CD14-positive monocyte (primary cell): ENCODE results near the gene RAB14. TPM values are rescaled to one million over a fixed set of nuclear protein-coding genes. Genes with fewer than 3 reads are reported as not detected.
A peak's percentile ranks its signal among the peaks of the same experiment; 100 is the strongest.

Source experiments
- DNase-seq, 3 donors: peaks; one replicate each; pipeline ENCODE4 v3.0.0-alpha.2; 2011 to 2022
- H2AFZ ChIP-seq: 2 replicates; pipeline ENCODE4 v1.6.0; 2012; ENCODE audit warnings: mild to moderate bottlenecking, low read depth, low read length, inconsistent platforms; ENCODE audit not compliant: insufficient read depth, poor library complexity, severe bottlenecking
- H3K27ac ChIP-seq, 2 donors: 1 replicate in 1 of 2; 2 replicates in 1 of 2; pipeline ENCODE4 v1.5.1; 2012 to 2013; ENCODE audit warnings: low read length in 2 of 2, control low read depth in 1 of 2, inconsistent platforms in 1 of 2, low read depth in 1 of 2, mild to moderate bottlenecking in 1 of 2
- H3K27me3 ChIP-seq, 2 donors: one replicate each; pipeline versions ENCODE4 v1.6.0 to v1.6.1; 2011 to 2013; ENCODE audit warnings: low read length in 2 of 2; ENCODE audit not compliant: control insufficient read depth in 2 of 2, insufficient read depth in 2 of 2
- H3K36me3 ChIP-seq, 2 donors: replicated peaks in 1 of 2; 1 replicate in 1 of 2; 2 replicates in 1 of 2; pipeline versions ENCODE4 v1.5.1 to v1.6.1; 2012 to 2013; ENCODE audit warnings: low read length in 2 of 2, control low read depth in 1 of 2, inconsistent platforms in 1 of 2, mild to moderate bottlenecking in 1 of 2; ENCODE audit not compliant: insufficient read depth in 2 of 2, control insufficient read depth in 1 of 2
- H3K4me1 ChIP-seq, 2 donors: 1 replicate in 1 of 2; 2 replicates in 1 of 2; pipeline versions ENCODE4 v1.5.1 to v1.6.1; 2012 to 2013; ENCODE audit warnings: low read length in 2 of 2, control low read depth in 1 of 2, inconsistent platforms in 1 of 2, mild to moderate bottlenecking in 1 of 2, moderate library complexity in 1 of 2; ENCODE audit not compliant: insufficient read depth in 2 of 2, control insufficient read depth in 1 of 2
- H3K4me2 ChIP-seq: replicated peaks from 2 replicates; pipeline ENCODE3; 2012; ENCODE audit warnings: low read length, moderate library complexity, mild to moderate bottlenecking; ENCODE audit not compliant: poor library complexity, severe bottlenecking; ENCODE audit errors: extremely low read depth
- H3K4me3 ChIP-seq, 3 experiments: fragments of 200-600 bp in 1 of 3; sonication (generic) in 1 of 3; replicated peaks in 1 of 3; 1 replicate in 2 of 3; 2 replicates in 1 of 3; pipeline ENCODE4 v1.5.1; 2011 to 2013; ENCODE audit warnings: low read length in 3 of 3, mild to moderate bottlenecking in 3 of 3, control low read depth in 2 of 3, low read depth in 2 of 3, inconsistent platforms in 1 of 3, moderate library complexity in 1 of 3
- H3K79me2 ChIP-seq: 2 replicates; pipeline ENCODE4 v1.6.0; 2012; ENCODE audit warnings: mild to moderate bottlenecking, control low read depth, inconsistent platforms, low read length, moderate library complexity; ENCODE audit not compliant: insufficient read depth
- H3K9ac ChIP-seq: 2 replicates; pipeline ENCODE4 v1.6.0; 2017; ENCODE audit warnings: low read length, mild to moderate bottlenecking; ENCODE audit not compliant: insufficient read depth, poor library complexity, severe bottlenecking
- H3K9me3 ChIP-seq, 2 donors: replicated peaks in 1 of 2; 1 replicate in 1 of 2; 2 replicates in 1 of 2; pipeline versions ENCODE4 v1.5.1 to v1.6.1; 2012 to 2013; ENCODE audit warnings: low read length in 2 of 2, control low read depth in 1 of 2; ENCODE audit not compliant: control insufficient read depth in 1 of 2, insufficient read depth in 1 of 2
- H4K20me1 ChIP-seq: 2 replicates; pipeline ENCODE4 v1.6.0; 2012; ENCODE audit warnings: mild to moderate bottlenecking, low read length, control low read depth, moderate library complexity; ENCODE audit not compliant: insufficient read depth
- H3K27ac Mint-ChIP-seq, 7 donors: one replicate each; pipeline ENCODE4 v1.8.0; 2020; ENCODE audit warnings: mild to moderate bottlenecking in 7 of 7, mixed read lengths in 7 of 7, moderate library complexity in 6 of 7, inconsistent platforms in 2 of 7
- H3K27me3 Mint-ChIP-seq, 3 donors: one replicate each; pipeline ENCODE4 v1.8.0; 2021 to 2022; ENCODE audit warnings: low read depth in 3 of 3, mild to moderate bottlenecking in 3 of 3, mixed read lengths in 3 of 3, moderate library complexity in 3 of 3, inconsistent platforms in 1 of 3
- H3K36me3 Mint-ChIP-seq, 2 donors: one replicate each; pipeline ENCODE4 v1.8.0; 2020; ENCODE audit warnings: mixed read lengths in 2 of 2, inconsistent platforms in 1 of 2, mild to moderate bottlenecking in 1 of 2
- H3K4me1 Mint-ChIP-seq: one replicate; pipeline ENCODE4 v1.8.0; 2020; ENCODE audit warnings: mild to moderate bottlenecking, mixed read lengths
- H3K4me3 Mint-ChIP-seq, 2 donors: one replicate each; pipeline ENCODE4 v1.8.0; 2020; ENCODE audit warnings: mild to moderate bottlenecking in 2 of 2, mixed read lengths in 2 of 2, moderate library complexity in 1 of 2
- H3K9me3 Mint-ChIP-seq, 7 donors: one replicate each; pipeline ENCODE4 v1.8.0; 2020 to 2022; ENCODE audit warnings: mixed read lengths in 7 of 7, mild to moderate bottlenecking in 6 of 7, moderate library complexity in 6 of 7, inconsistent platforms in 2 of 7
- WGBS: methylation state at CpG from one replicate; pipeline ENCODE4 v1.1.5; 2013; ENCODE audit warnings: missing lambda C conversion rate; ENCODE audit not compliant: insufficient coverage; 5-methylcytosine and 5-hydroxymethylcytosine counted together
- intact Hi-C, 2 donors: fragments of 100-400 bp; cut with micrococcal nuclease; formaldehyde crosslinking; loops; one replicate each; pipeline versions ENCODE4 v1.15.0 to v1.15.1; 2023
- polyA plus RNA-seq, 3 donors: library from polyadenylated mRNA; depleted of rRNA in 1 of 3; unstranded in 2 of 3; stranded (reverse) in 1 of 3; fragments of 300-500 nt in 2 of 3; fragments of >200 nt in 1 of 3; fragmentation: Illumina TruSeq in 2 of 3; gene quantifications; 1 replicate in 2 of 3; 2 replicates in 1 of 3; pipeline ENCODE4 v1.2.3, GENCODE V29; 2012 to 2021
- TF ChIP-seq, protein P1 (sequence below): fragments of 200-600 bp; IDR thresholded peaks from one replicate; pipeline ENCODE4 v1.8.0; 2022; ENCODE audit warnings: antibody characterized with exemption, mild to moderate bottlenecking

Gene RAB14
- polyA plus RNA-seq, 3 donors, result 23.1 to 60.0 (median 44.4) TPM

DNA sequence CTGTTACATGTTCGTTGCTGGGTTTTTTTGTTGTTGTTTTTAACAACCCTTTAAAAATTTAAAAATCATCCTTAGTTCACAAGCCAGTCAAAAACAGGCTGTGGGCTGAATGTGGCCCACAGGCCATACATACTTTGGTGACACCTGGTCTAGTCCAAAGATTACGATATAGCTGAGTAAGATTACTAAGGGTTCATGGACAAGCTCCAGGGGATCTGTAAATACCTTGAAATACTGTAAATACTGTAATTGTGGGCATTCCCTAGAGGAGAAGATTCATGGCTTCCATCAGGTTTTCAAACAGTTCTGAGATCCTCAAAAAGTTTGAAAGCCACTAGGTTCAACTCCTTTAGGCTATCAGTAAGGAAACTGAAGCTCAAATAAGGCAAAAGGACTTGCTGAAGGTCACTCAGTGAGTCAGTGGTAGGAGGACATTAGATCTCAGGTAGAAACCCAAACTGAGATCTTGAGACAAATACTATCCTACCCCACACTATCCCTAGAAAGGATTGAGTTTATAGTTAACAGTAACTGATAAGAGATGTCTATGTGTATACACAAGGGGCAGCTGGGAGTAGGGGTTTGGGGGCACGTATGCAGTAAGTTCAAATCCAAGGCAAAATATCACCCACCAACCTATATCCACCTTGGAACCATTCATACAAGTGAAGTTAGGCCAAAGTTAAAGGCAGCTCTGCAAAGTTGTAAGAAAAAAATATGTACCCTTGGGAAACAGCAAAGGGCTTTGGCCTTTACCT, 17.8 kb downstream of the RAB14 start:
- intact Hi-C loops, result no loop called here
- peaks cover 40 to 69% of the 10 kb centered on the region in 2 donors for H3K36me3 ChIP-seq
- no peak overlapping the region for H3K4me2 ChIP-seq
- Mint-ChIP-seq H3K4me1 (peaks cover 29% of the 10 kb centered on the region), H3K27ac (peak overlapping the region in 4 of 7 donors; percentile 6 to 73 (median 37)), H3K36me3 (peaks cover 46 to 57% of the 10 kb centered on the region in 2 donors), H3K4me3 (no peak overlapping the region), H3K9me3 (no peaks in the 10 kb centered on the region), H3K27me3 (no peaks in the 10 kb centered on the region)
- no peak for DNase-seq
- H3K4me3 ChIP-seq, result no peak overlapping the region
- H3K9ac ChIP-seq, result no peak overlapping the region
- TF ChIP-seq, protein P1, sequence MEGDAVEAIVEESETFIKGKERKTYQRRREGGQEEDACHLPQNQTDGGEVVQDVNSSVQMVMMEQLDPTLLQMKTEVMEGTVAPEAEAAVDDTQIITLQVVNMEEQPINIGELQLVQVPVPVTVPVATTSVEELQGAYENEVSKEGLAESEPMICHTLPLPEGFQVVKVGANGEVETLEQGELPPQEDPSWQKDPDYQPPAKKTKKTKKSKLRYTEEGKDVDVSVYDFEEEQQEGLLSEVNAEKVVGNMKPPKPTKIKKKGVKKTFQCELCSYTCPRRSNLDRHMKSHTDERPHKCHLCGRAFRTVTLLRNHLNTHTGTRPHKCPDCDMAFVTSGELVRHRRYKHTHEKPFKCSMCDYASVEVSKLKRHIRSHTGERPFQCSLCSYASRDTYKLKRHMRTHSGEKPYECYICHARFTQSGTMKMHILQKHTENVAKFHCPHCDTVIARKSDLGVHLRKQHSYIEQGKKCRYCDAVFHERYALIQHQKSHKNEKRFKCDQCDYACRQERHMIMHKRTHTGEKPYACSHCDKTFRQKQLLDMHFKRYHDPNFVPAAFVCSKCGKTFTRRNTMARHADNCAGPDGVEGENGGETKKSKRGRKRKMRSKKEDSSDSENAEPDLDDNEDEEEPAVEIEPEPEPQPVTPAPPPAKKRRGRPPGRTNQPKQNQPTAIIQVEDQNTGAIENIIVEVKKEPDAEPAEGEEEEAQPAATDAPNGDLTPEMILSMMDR, result no peak
- 88% methylated on average over 1 of the region's 3 CpGs for WGBS
- no peak overlapping the region for H2AFZ ChIP-seq
- H3K27ac ChIP-seq, result peak overlapping the region in 1 of 2 donors; percentile 70
- peaks cover 95% of the 10 kb centered on the region for H4K20me1 ChIP-seq
- no peaks in the 10 kb centered on the region for H3K9me3 ChIP-seq
- no peaks in the 10 kb centered on the region for H3K27me3 ChIP-seq
- peaks cover 82% of the 10 kb centered on the region for H3K79me2 ChIP-seq
- H3K4me1 ChIP-seq, result peaks cover 16 to 23% of the 10 kb centered on the region in 2 donors

DNA sequence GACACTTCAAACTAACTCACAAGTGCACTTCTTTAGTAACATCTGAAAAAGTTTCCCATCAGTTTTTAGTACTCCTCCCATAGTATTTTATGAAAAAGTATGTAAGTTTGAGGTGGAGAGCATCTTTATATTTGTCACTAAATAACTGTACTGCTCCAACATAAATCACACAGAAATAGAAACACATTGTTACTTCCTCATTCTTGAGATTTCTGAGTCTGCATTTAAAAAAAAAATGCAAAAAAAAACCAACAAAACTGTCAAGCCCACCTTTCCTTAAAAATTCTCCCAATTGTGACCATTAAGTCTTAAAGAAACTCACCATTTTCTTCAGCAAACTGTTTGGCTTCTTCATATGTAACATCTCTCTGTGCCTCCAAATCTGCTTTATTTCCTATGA, 18.7 kb downstream of the RAB14 start:
- H3K4me1 ChIP-seq, result peaks cover 16 to 23% of the 10 kb centered on the region in 2 donors
- peaks cover 29% of the 10 kb centered on the region for H3K4me1 Mint-ChIP-seq
- H3K27me3 Mint-ChIP-seq, result no peaks in the 10 kb centered on the region

More for the DNA sequence above, 18.7 kb downstream of the RAB14 start:
- H3K27ac Mint-ChIP-seq, result peak overlapping the region in 5 of 7 donors; percentile 6 to 73 (median 43)
- no peak overlapping the region for H3K9ac ChIP-seq
- no peaks in the 10 kb centered on the region for H3K9me3 ChIP-seq
- peaks cover 51 to 65% of the 10 kb centered on the region in 2 donors for H3K36me3 Mint-ChIP-seq
- no peak for DNase-seq
- H3K27me3 ChIP-seq, result no peaks in the 10 kb centered on the region
- no peak overlapping the region for H3K4me3 Mint-ChIP-seq
- H3K27ac ChIP-seq, result peak overlapping the region in 1 of 2 donors; percentile 70
- TF ChIP-seq, protein P1, result no peak
- H2AFZ ChIP-seq, result no peak overlapping the region
- no peaks in the 10 kb centered on the region for H3K9me3 Mint-ChIP-seq
- H3K4me2 ChIP-seq, result no peak overlapping the region
- peaks cover 78% of the 10 kb centered on the region for H3K79me2 ChIP-seq
- intact Hi-C loops, result no loop called here
- peaks cover 46 to 72% of the 10 kb centered on the region in 2 donors for H3K36me3 ChIP-seq
- no peak overlapping the region for H3K4me3 ChIP-seq
- peaks cover 96% of the 10 kb centered on the region for H4K20me1 ChIP-seq
